Fibroblast of the aortic adventitia (primary cell): ENCODE data around the gene CD300H. TPM values are rescaled to one million over a fixed set of nuclear protein-coding genes. Genes with fewer than 3 reads are reported as not detected.

Source experiments
- DNase-seq: peaks from one replicate; pipeline ENCODE4 v3.0.0-alpha.2; 2010; ENCODE audit warnings: low read depth
- H3K4me3 ChIP-seq: 2 replicates; pipeline ENCODE4 v1.5.1; 2011; ENCODE audit warnings: low read depth, mild to moderate bottlenecking, control low read depth, low read length, moderate library complexity
- CTCF ChIP-seq: IDR thresholded peaks from 2 replicates; pipeline ENCODE4 v1.5.1; 2011; ENCODE audit warnings: mild to moderate bottlenecking, low read length, control low read depth, inconsistent platforms; ENCODE audit not compliant: insufficient read depth
- total RNA-seq: library from RNA; depleted of rRNA; stranded (reverse); fragments of >200 nt; gene quantifications from 2 replicates; pipeline ENCODE4 v1.2.3, GENCODE V29; 2012; ENCODE audit warnings: low replicate concordance

Gene CD300H
- total RNA-seq, 1 donor = not detected

- H3K4me3 ChIP-seq = no peak overlapping the region
- no peak for DNase-seq
- TF ChIP-seq CTCF = no peak
Observed at GRCh38 chr17:74554909-74555308, 12.4 kb downstream of the CD300H start.

GRCh38 chr17:74552037-74552436 lies 15.3 kb downstream of the CD300H start:
- H3K4me3 ChIP-seq = no peak overlapping the region
- DNase-seq = no peak
- no peak for TF ChIP-seq CTCF

GRCh38 chr17:74550602-74551001 lies 16.7 kb downstream of the CD300H start:
- no peak overlapping the region for H3K4me3 ChIP-seq
- TF ChIP-seq CTCF = no peak
- DNase-seq = no peak

GRCh38 chr17:74549343-74549742 lies 18.0 kb downstream of the CD300H start:
- no peak overlapping the region for H3K4me3 ChIP-seq
- no peak for DNase-seq
- no peak for TF ChIP-seq CTCF

DNA sequence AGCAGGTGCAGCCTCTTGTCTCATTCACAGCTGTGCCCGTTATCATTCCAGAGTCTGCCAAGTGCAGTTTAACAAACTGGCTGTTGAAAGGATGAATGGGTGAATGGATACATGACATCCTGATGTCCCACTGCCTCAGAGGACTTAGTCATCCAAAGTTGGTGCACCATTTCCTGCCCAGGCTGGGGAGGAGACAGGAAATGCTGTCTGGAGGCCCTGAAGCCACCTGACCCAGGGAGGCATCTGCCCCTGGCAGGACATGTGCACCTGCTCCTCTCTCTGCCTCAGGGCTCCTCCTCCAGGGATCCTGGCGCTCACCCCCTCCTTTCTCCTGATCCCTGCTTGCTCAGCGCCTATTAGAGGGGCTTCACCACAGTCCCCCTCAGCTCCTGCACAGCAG lies 19.6 kb downstream of the CD300H start:
- H3K4me3 ChIP-seq = no peak overlapping the region
- no peak for DNase-seq
- no peak for TF ChIP-seq CTCF

DNA sequence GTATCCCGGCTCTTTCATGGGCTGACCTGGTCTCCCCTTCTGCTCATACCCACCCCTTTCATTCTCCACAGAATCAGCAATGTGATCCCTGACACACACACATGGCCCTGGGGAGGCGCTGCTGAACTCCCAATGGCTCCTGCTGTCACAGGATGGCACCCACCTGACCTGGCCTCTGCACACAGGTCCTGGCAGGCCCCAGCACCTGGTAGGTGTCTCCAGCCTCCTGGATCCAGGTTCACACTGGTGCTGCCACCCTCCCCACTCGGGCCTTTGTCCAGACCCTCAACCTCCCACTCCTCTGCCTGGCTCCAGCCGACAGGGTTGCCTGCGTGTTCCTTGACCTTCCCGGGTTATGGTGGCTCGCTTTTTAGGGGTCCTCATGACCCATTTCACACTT lies 20.0 kb downstream of the CD300H start:
- no peak for TF ChIP-seq CTCF
- DNase-seq = no peak

GRCh38 chr17:74546586-74546985 lies 20.7 kb downstream of the CD300H start:
- no peak for DNase-seq
- no peak overlapping the region for H3K4me3 ChIP-seq
- TF ChIP-seq CTCF = no peak

More for the DNA sequence above, 20.0 kb downstream of the CD300H start:
- no peak overlapping the region for H3K4me3 ChIP-seq
